NCI-H526 (cell line): Measurements from ENCODE around the gene TGFB1.

Experiments used
- DNase-seq, 2 experiments: peaks; one replicate each; lab custom pipeline; 2025; lab: John Stamatoyannopoulos, UW

TGFB1 gene

DNA sequence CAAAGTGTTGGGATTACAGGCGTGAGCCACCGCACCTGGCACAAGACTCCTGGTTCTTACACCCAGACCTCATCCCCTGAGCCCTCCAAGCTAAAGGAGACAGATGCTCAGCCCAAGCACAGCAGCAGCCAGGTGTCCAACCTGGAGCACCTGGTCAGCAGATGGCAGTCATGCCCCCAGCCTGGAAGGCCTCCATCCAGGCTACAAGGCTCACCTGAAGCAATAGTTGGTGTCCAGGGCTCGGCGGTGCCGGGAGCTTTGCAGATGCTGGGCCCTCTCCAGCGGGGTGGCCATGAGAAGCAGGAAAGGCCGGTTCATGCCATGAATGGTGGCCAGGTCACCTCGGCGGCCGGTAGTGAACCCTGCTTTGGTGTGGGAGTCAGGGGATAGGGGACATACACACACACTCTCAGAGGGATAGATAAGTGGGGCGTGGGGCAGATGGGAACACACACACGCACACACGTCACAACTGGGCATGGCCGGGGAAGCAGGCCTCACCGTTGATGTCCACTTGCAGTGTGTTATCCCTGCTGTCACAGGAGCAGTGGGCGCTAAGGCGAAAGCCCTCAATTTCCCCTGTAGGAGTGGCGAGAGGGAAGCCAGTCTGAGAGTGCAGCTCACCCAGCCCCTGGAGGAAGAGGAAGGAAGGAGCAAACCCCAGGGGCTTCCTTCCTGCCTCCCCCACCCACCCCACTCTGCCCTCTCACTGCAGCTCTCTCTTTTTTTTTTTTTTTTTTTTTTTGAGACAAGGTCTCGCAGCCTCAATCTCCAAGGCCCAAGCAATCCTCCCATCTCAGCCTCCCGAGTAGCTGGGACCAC is 11.8 kb downstream of the TGFB1 start:
- peak in 1 of 2 experiments; percentile 42 for DNase-seq

DNA sequence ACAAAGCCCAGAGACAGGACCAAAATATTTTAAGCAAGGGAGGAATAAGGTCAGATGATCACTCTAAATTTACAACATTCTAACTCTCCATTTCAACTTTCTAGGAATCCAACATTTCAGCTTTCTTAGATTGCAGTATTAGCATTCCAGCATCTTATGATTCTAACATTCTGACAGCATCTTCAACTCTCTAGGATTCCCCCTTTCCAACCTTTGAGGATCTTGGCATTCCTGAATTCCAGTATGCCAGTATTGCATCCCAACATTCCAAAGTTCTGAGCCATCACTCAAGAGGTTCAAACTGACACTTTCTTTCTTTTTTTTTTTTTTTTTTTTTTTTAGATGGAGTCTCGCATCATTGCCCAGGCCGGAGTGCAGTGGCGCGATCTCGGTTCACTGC is 13.8 kb downstream of the TGFB1 start:
- DNase-seq = no peak

DNA sequence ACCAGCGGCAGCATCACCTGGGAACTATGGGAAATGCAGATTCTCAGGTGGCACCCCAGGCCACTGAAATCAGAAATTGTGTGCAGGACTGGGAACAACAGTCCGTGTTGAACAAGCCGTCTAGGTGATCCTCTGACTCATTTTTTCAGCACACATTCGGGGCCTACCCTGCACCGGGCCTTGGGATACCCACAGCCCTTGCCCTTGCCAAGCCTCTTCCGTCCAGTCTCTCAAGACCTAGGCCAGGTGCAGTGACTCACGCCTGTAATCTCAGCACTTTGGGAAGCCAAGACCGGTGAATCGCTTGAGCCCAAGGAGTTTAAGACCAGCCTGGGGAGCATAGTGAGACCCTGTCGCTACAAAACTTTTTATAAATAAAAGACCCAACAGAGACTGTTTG is 18.3 kb downstream of the TGFB1 start:
- DNase-seq = no peak

DNA sequence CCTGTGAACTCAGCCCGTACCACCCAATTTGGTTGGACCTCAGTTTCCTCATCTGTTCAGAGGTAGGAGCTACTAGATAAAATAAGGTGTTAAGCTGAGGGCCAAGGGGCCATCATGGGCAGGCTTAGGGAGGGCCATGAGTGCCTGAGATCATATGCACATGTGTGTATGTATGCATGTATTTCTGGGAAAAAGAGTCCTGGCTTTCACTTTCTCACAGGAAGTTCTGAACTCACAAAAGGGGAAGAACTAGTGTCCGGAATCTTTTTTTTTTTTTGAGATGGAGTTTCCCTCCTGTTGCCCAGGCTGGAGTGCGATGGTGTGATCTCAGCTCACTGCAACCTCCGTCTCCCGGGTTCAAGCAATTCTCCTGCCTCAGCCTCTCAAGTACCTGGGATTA is 18.9 kb downstream of the TGFB1 start:
- no peak for DNase-seq

DNA sequence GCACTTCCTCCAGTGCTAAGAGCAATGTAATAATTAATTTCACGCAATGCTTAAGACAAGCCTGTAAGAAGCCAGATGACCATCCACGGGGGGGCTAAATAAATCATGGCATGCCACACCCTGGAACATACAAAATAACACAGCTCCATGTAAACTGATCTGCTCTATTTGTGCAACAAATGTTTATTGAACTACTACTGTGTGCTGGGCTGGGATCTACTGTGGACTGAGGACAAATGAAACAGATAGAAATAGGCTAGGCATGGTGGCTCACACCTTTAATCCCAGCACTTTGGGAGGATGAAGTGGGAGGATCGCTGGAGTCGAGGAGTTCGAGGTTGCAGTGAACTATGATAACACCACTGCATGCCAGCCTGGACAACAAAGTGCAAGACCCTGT is 21.3 kb downstream of the TGFB1 start:
- DNase-seq = no peak

DNA sequence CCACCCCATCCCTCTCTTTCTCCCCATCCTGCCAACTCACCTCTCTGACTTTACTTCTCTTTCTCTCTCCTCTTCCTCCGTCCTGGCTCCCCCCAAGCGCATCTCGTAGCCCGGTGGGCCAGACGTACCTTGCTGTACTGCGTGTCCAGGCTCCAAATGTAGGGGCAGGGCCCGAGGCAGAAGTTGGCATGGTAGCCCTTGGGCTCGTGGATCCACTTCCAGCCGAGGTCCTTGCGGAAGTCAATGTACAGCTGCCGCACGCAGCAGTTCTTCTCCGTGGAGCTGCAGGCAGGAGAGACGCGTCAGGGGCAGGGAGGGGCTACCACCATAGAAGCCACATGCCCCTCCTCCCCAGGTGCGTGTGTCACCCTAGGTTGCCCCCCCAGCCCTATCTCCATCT is 21.7 kb downstream of the TGFB1 start:
- DNase-seq = no peak

DNA sequence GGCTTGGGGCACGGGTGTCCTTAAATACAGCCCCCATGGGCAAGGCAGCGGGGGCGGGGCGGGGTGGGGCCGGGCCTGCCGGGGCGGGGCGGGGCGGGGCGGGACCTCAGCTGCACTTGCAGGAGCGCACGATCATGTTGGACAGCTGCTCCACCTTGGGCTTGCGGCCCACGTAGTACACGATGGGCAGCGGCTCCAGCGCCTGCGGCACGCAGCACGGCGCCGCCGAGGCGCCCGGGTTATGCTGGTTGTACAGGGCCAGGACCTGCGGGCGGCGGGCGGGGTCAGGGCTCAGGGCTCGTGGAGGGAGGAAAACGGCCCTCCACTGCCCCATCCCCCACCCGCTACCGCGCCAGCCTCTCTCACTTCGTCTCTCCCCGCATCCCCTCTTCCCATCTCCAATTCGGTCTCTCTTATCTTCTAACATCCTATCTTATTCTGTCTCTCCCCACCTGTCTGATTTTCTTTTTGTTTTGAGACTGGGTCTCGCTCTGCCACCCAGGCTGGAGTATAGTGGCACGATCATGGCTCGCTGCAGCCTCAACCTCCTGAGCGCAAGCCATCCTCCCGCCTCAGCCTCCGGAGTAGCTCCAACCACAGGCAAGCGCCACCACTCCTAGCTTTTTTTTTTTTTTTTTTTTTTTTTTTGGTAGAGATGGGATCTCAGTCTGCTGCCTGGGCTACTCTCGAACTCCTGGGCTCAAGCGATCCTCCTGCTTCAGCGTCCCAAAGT is 22.6 kb downstream of the TGFB1 start:
- peak in 1 of 2 experiments; percentile 42 for DNase-seq

DNA sequence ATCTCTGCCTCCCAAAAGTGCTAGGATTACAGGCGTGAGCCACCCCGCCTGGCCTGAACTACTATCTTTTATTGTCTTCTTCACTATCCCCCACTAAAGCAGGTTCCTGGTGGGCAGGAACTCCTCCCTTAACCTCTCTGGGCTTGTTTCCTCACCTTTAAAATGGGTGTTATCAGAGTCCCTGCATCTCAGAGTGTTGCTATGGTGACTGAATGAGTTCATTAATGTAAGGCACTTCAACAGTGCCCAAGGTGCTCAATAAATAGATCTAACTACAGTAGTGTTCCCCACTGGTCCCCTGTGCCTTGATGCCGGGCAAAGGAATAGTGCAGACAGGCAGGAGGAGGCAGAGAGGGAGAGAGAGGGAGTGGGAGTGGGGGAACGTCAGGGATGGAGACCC is 23.2 kb downstream of the TGFB1 start:
- no peak for DNase-seq

DNA sequence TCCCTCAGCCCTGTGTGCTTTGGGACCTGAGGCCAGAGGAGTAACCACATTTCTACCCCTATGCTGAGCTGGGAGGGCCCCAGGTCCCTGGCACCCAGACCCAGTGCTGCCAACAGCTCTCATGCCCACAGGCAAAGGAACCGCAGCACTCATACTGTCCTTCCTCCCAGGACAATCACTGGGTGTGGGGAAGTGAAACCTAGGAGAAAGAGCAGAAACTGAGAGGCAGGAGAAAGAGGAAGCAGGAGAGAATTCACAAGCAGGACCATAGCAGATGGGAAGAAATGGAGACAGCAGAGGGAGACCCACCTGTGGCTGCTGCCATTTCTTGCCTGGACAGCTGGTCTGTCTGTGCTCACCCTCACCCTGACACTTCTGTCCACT is 24.9 kb downstream of the TGFB1 start:
- DNase-seq = no peak

DNA sequence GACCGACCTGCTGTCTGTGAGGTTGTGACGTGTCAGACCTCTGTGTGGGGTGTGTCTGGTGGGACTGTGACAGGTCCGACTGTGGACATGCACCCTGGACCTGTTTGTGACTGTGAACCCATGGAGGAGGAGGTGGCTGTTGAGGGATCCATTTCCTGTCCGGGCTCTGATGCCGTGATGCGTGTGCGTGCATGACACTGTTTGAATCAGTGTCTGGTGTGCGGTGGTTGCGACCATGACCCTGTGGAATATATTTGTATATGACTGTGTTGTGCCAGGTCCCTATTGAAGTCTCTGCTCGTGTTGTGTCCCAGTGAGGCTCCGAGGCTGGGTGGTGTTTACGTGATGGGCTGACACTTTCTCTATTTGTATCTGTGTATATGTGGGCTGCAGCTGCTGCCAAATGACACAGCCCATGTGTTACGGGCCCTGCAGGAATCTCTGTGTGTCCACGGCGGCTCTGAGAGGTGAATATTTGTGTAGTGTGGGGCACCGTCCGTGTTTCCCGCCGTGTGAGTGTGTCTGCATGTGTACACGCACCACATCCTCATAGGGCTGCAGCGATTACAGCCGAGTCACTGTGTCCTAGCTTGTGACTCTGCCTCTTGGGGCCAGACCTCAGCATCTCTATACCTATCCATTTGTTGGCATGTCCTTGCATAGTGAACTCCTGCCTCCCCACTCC is 25.4 kb downstream of the TGFB1 start:
- DNase-seq = no peak

DNA sequence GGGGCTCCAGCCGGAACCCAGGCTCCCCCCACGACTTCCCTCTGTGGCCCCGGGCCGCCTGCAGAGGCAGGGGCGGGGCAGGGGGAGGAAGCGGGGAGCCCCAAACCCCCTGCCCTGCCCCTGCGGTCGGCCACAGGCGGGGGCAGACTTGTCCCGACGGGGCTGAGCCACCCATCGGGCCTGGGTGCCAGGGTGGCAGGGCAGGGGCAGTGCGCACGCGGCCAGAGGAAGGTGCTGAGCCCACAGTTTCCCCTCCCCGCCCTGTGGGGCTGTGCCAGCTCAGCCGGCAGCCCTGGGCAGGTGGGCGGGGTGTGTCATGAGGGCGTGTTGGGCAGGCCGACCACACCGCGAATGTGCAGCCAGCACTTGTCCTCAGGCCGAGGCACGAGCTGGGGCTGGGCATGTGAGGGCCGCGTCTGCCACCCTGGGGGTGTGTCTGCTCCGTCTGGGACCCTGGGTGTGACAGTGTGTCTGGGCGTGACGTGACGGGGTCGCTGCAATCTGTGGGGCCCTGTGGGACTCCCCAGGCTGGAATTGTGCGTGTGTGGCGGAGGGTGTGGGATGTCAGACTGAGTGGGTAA is 26.1 kb downstream of the TGFB1 start:
- peak in 1 of 2 experiments; percentile 67 for DNase-seq

DNA sequence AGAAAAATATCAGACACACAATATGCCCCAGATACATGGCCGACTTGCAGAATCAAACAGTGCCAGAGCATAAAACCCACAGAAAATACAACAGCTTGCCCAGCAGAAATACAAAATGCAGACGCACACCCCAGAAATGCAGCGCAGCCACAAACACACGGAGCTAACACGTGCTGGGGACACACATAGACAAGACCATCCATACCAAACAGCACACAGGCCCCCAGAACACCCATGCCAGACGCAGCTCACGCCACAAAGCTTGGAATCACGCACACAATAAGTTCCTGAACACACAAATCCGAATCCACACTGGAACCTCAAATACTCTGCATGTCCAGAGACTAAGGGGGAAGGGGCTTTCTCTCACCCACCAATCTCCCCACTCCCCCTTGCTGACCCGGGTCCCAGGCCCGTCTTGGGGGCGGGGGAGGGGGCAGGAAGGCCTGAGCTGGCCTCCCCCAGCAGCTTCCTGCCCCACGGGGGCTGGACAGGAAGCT is 26.6 kb downstream of the TGFB1 start:
- DNase-seq = no peak

DNA sequence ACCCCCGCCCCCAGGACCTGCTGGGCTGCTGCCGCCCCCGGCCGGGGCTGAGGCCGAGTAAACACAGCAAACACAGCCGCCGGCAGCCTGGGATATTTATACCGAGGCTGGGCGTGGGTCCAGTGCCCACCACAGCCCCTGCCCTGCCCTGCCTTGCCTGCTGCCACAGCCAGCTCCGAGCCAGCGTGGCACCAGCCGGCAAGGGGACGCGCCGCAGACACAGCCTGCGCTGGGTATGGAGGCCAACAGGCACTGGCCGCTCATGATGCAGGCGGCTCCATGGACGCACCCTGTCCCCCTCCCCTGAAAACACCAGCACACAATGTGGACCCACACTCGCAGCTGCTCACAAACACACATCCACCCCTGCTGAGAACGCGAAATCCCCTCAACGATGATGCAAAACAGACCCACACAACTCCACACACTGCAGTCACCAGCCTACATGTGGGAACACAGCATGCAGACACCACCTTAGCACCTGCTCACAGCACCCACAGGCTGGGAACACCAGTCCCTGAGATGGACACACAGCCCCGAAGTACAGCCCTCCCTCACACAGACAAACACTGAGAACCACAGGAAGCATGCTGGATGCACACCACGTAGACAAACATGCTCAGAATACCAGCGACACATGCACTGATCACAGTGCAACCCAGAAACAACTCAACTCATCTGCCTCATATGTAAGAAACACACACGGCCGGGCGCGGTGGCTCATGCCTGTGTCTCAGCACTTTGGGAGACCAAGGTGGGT is 27.6 kb downstream of the TGFB1 start:
- DNase-seq = peak in 1 of 2 experiments; percentile 40

DNA sequence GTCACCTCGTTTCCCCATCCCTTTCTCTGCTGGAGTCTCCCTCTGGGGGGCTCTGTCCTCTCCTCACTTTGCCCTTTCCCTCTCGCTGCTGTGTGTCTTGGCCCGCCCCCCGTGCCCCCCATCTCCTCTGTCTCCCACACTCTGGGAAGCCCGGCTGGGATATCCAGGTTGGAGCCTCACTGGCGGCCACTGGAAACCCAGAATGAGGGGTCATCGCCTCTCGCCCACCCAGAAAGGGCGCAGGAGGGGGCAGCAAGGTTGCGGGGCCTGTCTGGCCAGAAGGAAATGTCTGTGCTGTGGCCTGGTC is 28.1 kb downstream of the TGFB1 start:
- DNase-seq = no peak

DNA sequence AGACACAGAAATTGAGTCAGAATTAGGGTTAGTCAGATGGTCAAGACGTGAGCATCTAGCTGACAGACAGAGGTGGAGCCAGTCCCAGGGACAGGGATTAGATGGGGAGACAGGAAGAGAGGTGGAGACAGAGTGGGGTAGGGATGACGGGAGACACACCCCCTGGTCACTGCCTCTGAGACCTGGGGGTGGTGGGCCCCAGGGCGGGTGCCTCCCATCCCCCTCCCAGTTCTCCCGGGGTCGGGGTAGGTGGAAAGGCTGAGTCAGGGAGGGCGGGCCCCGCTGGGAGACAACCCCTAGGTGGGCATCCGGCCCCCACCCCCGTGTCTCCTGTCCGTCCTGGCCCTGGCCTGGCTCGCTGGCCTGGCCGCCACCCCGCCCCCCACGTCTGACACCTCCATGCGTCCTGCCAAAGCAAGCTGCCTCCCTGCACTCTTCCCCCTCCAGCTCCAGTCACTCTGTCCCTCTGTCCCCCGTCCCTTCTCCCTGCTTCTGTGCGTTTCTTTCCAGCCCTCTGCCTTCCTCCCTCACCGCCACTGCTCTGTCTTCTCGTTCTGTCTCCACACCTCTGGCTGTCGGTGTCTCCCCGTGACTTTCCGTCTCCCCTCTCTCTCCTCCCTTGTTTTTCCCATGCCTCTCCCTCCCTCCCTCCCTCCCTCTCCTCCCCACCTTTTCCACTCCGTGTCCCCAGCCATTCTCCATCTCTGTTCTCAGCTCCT is 28.6 kb downstream of the TGFB1 start:
- no peak for DNase-seq

DNA sequence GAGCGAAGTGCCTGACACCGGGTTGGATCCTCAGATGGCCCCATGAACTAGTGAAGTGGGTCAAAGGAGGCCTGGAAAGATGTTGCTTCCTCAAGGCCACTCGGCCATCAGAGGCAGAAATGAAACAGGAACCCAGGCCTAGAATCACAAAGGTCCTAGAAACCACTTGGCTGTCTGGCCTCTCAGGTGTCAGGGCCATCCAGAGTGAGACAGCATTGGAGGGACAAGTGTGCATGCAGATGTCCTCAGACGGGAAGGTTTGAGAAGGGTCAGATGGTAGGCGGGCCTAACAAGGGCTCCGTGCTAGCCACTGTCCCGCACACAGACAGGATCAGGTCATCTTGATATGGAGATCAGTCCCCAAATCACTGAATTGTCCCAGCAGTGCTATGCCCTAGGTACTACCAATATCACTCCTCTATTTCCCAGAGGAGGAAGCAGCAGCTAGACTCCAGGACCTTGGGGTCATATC is 29.5 kb downstream of the TGFB1 start:
- DNase-seq = no peak

DNA sequence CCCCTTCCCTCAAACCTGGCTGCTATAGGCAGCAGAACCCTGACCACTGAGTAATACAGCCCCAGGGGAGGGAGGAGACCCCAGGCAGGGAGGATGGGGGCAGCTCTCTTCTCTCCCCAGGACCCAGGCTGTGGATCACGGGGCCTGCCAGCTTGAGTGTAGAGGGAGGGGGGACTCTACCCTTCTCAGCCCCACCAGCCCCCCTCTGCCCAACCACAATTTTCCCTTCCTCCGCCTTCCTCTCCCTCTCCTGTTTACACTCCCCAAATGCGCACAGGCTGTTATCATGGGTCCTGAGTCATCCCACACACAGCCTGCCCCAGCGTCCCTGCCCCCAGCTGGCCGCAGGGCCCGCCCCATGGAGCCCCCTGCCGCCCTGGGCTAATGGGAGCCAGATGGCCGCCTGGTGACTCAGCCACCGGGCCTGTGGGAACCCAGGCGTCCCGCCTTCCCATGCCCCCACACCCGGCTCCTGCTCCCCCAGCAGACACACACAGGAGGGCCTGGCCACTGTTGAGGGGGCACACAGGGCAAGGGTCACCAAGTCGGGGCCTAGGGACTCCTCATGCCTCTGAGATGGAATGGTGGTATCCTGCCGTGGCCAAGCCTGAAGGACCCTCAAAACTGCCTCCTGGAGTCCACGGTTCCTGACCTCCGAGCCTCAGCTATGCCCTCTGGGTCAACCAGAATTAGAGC is 30.1 kb downstream of the TGFB1 start:
- DNase-seq = no peak

DNA sequence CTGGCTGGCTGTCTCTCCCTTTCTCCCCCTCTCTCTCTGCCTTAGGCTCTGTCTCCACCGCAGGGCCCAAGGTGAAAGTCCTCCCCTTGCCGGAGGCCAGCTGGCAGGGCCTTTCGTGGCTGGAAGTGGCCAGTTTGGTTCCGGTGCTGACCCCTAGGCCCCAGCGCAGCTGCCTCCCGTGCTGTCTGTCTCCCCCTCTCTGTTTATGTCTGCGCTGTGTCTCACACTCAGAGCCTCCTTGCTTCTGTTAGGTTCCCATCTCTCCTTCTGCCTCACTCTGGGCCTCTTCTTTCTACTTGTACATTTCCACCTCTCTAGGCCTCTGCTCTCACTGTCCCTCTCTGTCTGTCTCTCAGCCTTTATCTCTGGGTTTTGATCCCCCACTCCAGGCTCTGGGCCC is 30.7 kb downstream of the TGFB1 start:
- DNase-seq = no peak

DNA sequence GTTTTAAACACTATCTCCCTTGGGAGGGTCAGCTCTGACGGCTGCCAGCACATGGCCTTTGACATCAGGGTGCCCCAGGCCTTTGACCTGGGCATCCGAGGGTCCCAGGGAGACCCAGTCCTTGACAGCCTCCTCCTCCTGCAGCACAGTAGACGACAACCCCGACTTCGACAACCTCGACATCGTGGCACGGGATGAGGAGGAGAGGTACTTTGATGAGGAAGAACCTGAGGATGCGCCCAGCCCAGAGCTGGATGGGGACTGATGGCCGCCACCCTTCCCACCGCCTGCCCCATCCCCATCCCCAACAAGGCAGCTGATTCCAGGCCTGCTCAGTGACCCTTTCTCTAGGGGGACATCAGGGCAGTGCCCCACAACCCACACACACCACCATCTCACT is 31.3 kb downstream of the TGFB1 start:
- no peak for DNase-seq

DNA sequence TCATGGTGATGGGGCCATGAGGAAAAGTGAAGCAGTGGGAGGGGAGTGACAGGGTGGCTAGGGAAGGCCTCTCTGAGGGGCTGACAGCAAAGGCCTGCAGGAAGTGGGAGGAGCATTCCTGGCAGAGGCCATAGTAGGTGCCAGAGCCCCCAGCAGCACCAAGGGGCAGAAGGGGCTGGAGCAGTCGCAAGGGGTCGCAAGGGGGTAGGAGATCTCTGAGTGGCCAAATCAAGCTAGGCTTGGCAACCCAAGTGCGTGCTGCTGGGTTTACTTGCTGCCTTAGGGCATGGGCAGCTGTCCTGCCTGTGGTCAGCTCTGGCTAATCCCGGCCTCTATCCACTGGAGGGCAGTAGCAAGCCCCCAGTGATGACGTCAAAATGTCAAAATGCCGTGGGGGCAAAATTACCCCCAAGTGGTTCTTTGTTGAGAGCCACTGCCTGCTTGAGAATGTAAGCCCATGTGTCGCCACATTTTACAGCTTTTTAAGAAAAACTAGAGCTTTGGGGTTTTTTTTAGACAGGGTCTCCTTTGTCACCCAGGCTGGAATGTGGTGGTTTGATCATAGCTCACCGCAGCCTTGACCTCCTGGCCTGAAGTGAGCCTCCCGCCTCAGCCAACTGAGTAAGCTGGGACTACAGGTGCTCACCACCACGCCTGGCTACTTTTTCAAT is 32.0 kb downstream of the TGFB1 start:
- peak in 1 of 2 experiments; percentile 31 for DNase-seq
